ENCODE data around the gene BRD3.

DNA sequence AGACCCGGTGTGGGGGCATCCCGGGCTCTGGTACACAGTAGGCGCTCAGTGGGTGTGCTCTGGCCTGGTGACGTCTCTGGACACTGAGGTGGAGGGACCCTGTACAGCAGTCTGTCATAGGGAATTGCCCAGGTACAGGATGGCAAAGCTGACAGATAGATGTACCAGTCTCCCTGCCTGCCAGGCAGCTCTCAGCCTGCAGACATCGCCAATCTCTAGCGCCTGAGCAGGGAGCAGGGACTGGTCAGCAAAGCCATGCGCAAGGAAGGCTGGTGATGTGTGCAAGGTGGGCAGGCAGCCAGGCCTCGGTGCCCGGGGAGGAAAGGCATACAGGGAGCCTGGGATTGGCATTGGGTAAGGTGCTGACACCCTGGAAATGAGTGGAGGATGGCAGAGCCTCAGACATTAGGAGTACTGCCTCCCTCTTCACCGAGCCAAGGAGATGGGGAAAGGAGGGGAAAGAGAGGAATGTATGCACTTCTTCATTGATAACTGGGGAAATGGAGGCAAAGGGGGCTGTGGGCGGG, 33.9 kb upstream of the BRD3 start:
- TF ChIP-seq, protein P1, sequence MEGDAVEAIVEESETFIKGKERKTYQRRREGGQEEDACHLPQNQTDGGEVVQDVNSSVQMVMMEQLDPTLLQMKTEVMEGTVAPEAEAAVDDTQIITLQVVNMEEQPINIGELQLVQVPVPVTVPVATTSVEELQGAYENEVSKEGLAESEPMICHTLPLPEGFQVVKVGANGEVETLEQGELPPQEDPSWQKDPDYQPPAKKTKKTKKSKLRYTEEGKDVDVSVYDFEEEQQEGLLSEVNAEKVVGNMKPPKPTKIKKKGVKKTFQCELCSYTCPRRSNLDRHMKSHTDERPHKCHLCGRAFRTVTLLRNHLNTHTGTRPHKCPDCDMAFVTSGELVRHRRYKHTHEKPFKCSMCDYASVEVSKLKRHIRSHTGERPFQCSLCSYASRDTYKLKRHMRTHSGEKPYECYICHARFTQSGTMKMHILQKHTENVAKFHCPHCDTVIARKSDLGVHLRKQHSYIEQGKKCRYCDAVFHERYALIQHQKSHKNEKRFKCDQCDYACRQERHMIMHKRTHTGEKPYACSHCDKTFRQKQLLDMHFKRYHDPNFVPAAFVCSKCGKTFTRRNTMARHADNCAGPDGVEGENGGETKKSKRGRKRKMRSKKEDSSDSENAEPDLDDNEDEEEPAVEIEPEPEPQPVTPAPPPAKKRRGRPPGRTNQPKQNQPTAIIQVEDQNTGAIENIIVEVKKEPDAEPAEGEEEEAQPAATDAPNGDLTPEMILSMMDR (conservative IDR thresholded peaks at IDR 0.05) = no peak
- no peak for TF ChIP-seq EZH2 (IDR thresholded peaks at IDR 0.05; ENCODE audit: low read depth)
